ENCODE data around the gene CRACR2A.

- no peak for TF ChIP-seq POLR2AphosphoS5 (IDR thresholded peaks at IDR 0.05; ENCODE audit: low read depth, low read length)
- TF ChIP-seq, protein P1, sequence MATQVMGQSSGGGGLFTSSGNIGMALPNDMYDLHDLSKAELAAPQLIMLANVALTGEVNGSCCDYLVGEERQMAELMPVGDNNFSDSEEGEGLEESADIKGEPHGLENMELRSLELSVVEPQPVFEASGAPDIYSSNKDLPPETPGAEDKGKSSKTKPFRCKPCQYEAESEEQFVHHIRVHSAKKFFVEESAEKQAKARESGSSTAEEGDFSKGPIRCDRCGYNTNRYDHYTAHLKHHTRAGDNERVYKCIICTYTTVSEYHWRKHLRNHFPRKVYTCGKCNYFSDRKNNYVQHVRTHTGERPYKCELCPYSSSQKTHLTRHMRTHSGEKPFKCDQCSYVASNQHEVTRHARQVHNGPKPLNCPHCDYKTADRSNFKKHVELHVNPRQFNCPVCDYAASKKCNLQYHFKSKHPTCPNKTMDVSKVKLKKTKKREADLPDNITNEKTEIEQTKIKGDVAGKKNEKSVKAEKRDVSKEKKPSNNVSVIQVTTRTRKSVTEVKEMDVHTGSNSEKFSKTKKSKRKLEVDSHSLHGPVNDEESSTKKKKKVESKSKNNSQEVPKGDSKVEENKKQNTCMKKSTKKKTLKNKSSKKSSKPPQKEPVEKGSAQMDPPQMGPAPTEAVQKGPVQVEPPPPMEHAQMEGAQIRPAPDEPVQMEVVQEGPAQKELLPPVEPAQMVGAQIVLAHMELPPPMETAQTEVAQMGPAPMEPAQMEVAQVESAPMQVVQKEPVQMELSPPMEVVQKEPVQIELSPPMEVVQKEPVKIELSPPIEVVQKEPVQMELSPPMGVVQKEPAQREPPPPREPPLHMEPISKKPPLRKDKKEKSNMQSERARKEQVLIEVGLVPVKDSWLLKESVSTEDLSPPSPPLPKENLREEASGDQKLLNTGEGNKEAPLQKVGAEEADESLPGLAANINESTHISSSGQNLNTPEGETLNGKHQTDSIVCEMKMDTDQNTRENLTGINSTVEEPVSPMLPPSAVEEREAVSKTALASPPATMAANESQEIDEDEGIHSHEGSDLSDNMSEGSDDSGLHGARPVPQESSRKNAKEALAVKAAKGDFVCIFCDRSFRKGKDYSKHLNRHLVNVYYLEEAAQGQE (IDR thresholded peaks at IDR 0.05; ENCODE audit: insufficient read depth in 1 of 2, low read depth in 2 of 2, low read length in 2 of 2) = no peak
Measured at GRCh38 chr12:3748620-3749019, 4.3 kb downstream of the CRACR2A start.
